Keratinocyte (primary cell): ENCODE data around the gene EDEM1. TPM values are rescaled to one million over a fixed set of nuclear protein-coding genes. Genes with fewer than 3 reads are reported as not detected.

ENCODE experiments used
- DNase-seq: peaks from one replicate; pipeline ENCODE4 v3.0.0-alpha.2; 2011; ENCODE audit warnings: low read depth, missing footprints, low spot score
- FAIRE-seq: peaks from 2 replicates; lab custom pipeline; 2011; peaks lifted over from hg19 to GRCh38; lab: Jason Lieb, UNC
- H2AFZ ChIP-seq: 2 replicates; pipeline ENCODE4 v1.6.0; 2012; ENCODE audit warnings: low read length, control low read depth, inconsistent platforms; ENCODE audit not compliant: control insufficient read depth
- H3K27ac ChIP-seq: 2 replicates; pipeline ENCODE4 v1.5.1; 2011; ENCODE audit warnings: low read length; ENCODE audit not compliant: control insufficient read depth, insufficient read depth
- H3K27me3 ChIP-seq: 3 replicates; pipeline ENCODE4 v1.6.0; 2011; ENCODE audit warnings: low read length; ENCODE audit not compliant: control insufficient read depth, insufficient read depth; ENCODE audit errors: extremely low read depth
- H3K36me3 ChIP-seq, 2 experiments: 2 replicates in 1 of 2; 3 replicates in 1 of 2; pipeline ENCODE4 v1.5.1; 2011; ENCODE audit warnings: low read length in 2 of 2, mild to moderate bottlenecking in 1 of 2; ENCODE audit not compliant: control insufficient read depth in 2 of 2, insufficient read depth in 2 of 2; ENCODE audit errors: extremely low read depth in 1 of 2
- H3K4me1 ChIP-seq: 3 replicates; pipeline ENCODE4 v1.5.1; 2011; ENCODE audit warnings: low read length; ENCODE audit not compliant: control insufficient read depth, insufficient read depth; ENCODE audit errors: extremely low read depth
- H3K4me2 ChIP-seq: 3 replicates; pipeline ENCODE4 v1.6.0; 2011; ENCODE audit warnings: low read depth, low read length; ENCODE audit not compliant: control insufficient read depth, insufficient read depth; ENCODE audit errors: extremely low read depth
- H3K4me3 ChIP-seq, 3 experiments: fragments of 200-600 bp in 1 of 3; sonication (generic) in 1 of 3; 2 replicates in 2 of 3; 3 replicates in 1 of 3; pipeline ENCODE4 v1.5.1; 2011 to 2016; ENCODE audit warnings: low read length in 3 of 3, mild to moderate bottlenecking in 3 of 3, control low read depth in 2 of 3, inconsistent platforms in 1 of 3, low read depth in 1 of 3, mixed read lengths in 1 of 3, mixed run types in 1 of 3, moderate library complexity in 1 of 3; ENCODE audit not compliant: control insufficient read depth in 2 of 3, insufficient read depth in 2 of 3; ENCODE audit errors: extremely low read depth in 1 of 3
- H3K79me2 ChIP-seq: 2 replicates; pipeline ENCODE4 v1.6.0; 2012; ENCODE audit warnings: low read length; ENCODE audit not compliant: control insufficient read depth, insufficient read depth
- H3K9ac ChIP-seq: 3 replicates; pipeline ENCODE4 v1.6.0; 2011; ENCODE audit warnings: low read length; ENCODE audit not compliant: control insufficient read depth, insufficient read depth; ENCODE audit errors: extremely low read depth
- H3K9me1 ChIP-seq: 3 replicates; pipeline ENCODE4 v1.6.0; 2011; ENCODE audit warnings: low read length; ENCODE audit not compliant: control insufficient read depth, insufficient read depth; ENCODE audit errors: extremely low read depth
- H3K9me3 ChIP-seq: 2 replicates; pipeline ENCODE4 v1.5.1; 2012; ENCODE audit warnings: low read depth, low read length; ENCODE audit not compliant: control insufficient read depth
- H4K20me1 ChIP-seq: 3 replicates; pipeline ENCODE4 v1.6.0; 2011; ENCODE audit warnings: low read length; ENCODE audit not compliant: control insufficient read depth, insufficient read depth; ENCODE audit errors: extremely low read depth
- CTCF ChIP-seq, 3 experiments: IDR thresholded peaks in 1 of 3; conservative IDR thresholded peaks in 1 of 3; optimal IDR thresholded peaks in 1 of 3; 2 replicates in 2 of 3; 3 replicates in 1 of 3; pipeline versions ENCODE3 to v1.5.1; 2011; ENCODE audit warnings: low read length in 3 of 3, mild to moderate bottlenecking in 3 of 3, moderate library complexity in 2 of 3, control low read depth in 1 of 3, inconsistent platforms in 1 of 3; ENCODE audit not compliant: insufficient read depth in 2 of 3; ENCODE audit errors: extremely low read depth in 1 of 3
- EZH2 ChIP-seq: IDR thresholded peaks from one replicate; pipeline ENCODE4 v1.6.1; 2012; ENCODE audit warnings: inconsistent platforms, mild to moderate bottlenecking, low read length, moderate library complexity
- dilution Hi-C: fragments of 300-500 bp; cut with MboI; formaldehyde crosslinking; loops from one replicate; pipeline ENCODE4 v1.7.0; 2020; ENCODE audit warnings: low sequenced_read_pairs; ENCODE audit not compliant: extremely low pct_ligation_motif_present
- polyA plus RNA-seq, 5 experiments: library from polyadenylated mRNA; depleted of rRNA in 3 of 5; stranded (reverse) in 3 of 5; stranded (forward) in 1 of 5; unstranded in 1 of 5; fragments of >200 nt; gene quantifications; 1 replicate in 1 of 5; 2 replicates in 3 of 5; 3 replicates in 1 of 5; pipeline versions ENCODE4 v1.2.1 to v1.2.3, GENCODE V29; 2011 to 2012; ENCODE audit warnings: missing spikeins in 2 of 5, low read depth in 1 of 5, low replicate concordance in 1 of 5

Gene EDEM1
- polyA plus RNA-seq, 1 donor (not counting 4 experiments of a cell fraction or from before 2014, with no cell fraction given), result 65.2 TPM

- no peak overlapping the region for H2AFZ ChIP-seq
- H3K9me3 ChIP-seq, result no peaks in the 10 kb centered on the region
- no peak for DNase-seq
- no peak for FAIRE-seq
- H3K27me3 ChIP-seq, result no peaks in the 10 kb centered on the region
- H4K20me1 ChIP-seq, result peaks cover 3% of the 10 kb centered on the region
- H3K9me1 ChIP-seq, result no peaks in the 10 kb centered on the region
- no peak overlapping the region for H3K4me3 ChIP-seq
- H3K9ac ChIP-seq, result no peak overlapping the region
- TF ChIP-seq EZH2 (no peak), CTCF (optimal IDR thresholded peaks at IDR 0.05 in 1 of 3, IDR thresholded peaks at IDR 0.05 in 1 of 3, conservative IDR thresholded peaks at IDR 0.05 in 1 of 3; ENCODE audit: extremely low read depth in 1 of 3, insufficient read depth in 2 of 3, low read length in 3 of 3) (no peak)
- H3K4me1 ChIP-seq, result peaks cover 9% of the 10 kb centered on the region
- H3K4me2 ChIP-seq, result no peak overlapping the region
- peaks cover 8 to 9% of the 10 kb centered on the region in 2 experiments for H3K36me3 ChIP-seq
- dilution Hi-C loops, result no loop called here
- peaks cover 20% of the 10 kb centered on the region for H3K79me2 ChIP-seq
- H3K27ac ChIP-seq, result no peak overlapping the region
Observed at GRCh38 chr3:5184499-5184898, 3.0 kb upstream of the EDEM1 start.

GRCh38 chr3:5185093-5185673, 2.3 kb upstream of the EDEM1 start:
- DNase-seq, result no peak
- Histone ChIP-seq H3K27ac (no peak overlapping the region), H3K4me2 (no peak overlapping the region), H3K9ac (no peak overlapping the region), H3K27me3 (no peaks in the 10 kb centered on the region), H3K4me1 (peaks cover 12% of the 10 kb centered on the region), H2AFZ (no peak overlapping the region), H3K9me3 (no peaks in the 10 kb centered on the region), H3K4me3 (no peak overlapping the region), H3K9me1 (no peaks in the 10 kb centered on the region), H3K36me3 (peaks cover 8 to 9% of the 10 kb centered on the region in 2 experiments), H3K79me2 (peaks cover 26% of the 10 kb centered on the region), H4K20me1 (peaks cover 3% of the 10 kb centered on the region)
- no peak for FAIRE-seq
- dilution Hi-C loops, result no loop called here
- TF ChIP-seq EZH2, result no peak
